Heart left ventricle (tissue), 16 donors: ENCODE measurements around the gene SAPCD1. TPM values are rescaled to one million over a fixed set of nuclear protein-coding genes. Genes with fewer than 3 reads are reported as not detected.
A peak's percentile ranks its signal among the peaks of the same experiment; 100 is the strongest.

Experiments
- ATAC-seq, 4 donors: fragments of 200-7000 bp; cut with Tn5 transposase; one replicate each; pipeline ENCODE4 v1.9.1; 2020 to 2022; ENCODE audit warnings: moderate library complexity in 4 of 4, mild to moderate bottlenecking in 3 of 4, moderate number of reproducible peaks in 1 of 4
- DNase-seq, 5 donors: peaks; one replicate each; pipeline ENCODE4 v3.0.0-alpha.2; 2020
- H3K27ac ChIP-seq, 12 donors: fragments of 200-600 bp; sonication (generic) in 4 of 12; one replicate each; pipeline versions ENCODE4 v1.5.0 to v1.8.0; 2016 to 2022; ENCODE audit warnings: mild to moderate bottlenecking in 2 of 12
- H3K27me3 ChIP-seq, 9 donors: fragments of 200-600 bp; sonication (generic) in 2 of 9; one replicate each; pipeline versions ENCODE4 v1.5.1 to v1.8.0; 2016 to 2022; ENCODE audit warnings: mild to moderate bottlenecking in 3 of 9
- H3K36me3 ChIP-seq, 9 donors: fragments of 200-600 bp; sonication (generic) in 2 of 9; one replicate each; pipeline versions ENCODE4 v1.5.0 to v1.8.0; 2018 to 2022; ENCODE audit warnings: mild to moderate bottlenecking in 2 of 9
- H3K4me1 ChIP-seq, 12 donors: fragments of 200-600 bp; sonication (generic) in 4 of 12; one replicate each; pipeline versions ENCODE4 v1.5.0 to v1.8.0; 2016 to 2022; ENCODE audit warnings: mild to moderate bottlenecking in 3 of 12
- H3K4me3 ChIP-seq, 12 donors: fragments of 200-600 bp; sonication (generic) in 4 of 12; one replicate each; pipeline versions ENCODE4 v1.5.0 to v1.8.0; 2017 to 2022; ENCODE audit warnings: mild to moderate bottlenecking in 9 of 12, moderate library complexity in 4 of 12
- H3K9me3 ChIP-seq, 12 donors: fragments of 200-600 bp; sonication (generic) in 4 of 12; one replicate each; pipeline versions ENCODE4 v1.5.0 to v1.8.0; 2016 to 2022; ENCODE audit warnings: mild to moderate bottlenecking in 1 of 12
- POLR2A ChIP-seq, 2 donors: fragments of 450-650 bp; IDR thresholded peaks; one replicate each; pipeline ENCODE4 v1.6.1; 2017; ENCODE audit warnings: antibody characterized with exemption in 2 of 2, mild to moderate bottlenecking in 2 of 2, moderate library complexity in 2 of 2
- WGBS, 4 donors: extraction: QIAGEN DNeasy Blood & Tissue Kit in 2 of 4; methylation state at CpG; one replicate each; pipeline versions ENCODE4 v1.1.5 to v1.1.7; 2013 to 2018; 5-methylcytosine and 5-hydroxymethylcytosine counted together
- intact Hi-C, 10 donors: fragments of 100-400 bp; cut with DNase I; formaldehyde crosslinking; loops; one replicate each; pipeline versions ENCODE4 v1.11.1 to v1.14.2; 2022
- polyA plus RNA-seq, 2 donors: library from polyadenylated mRNA; stranded (reverse); fragments of 200-250 nt; gene quantifications; one replicate each; pipeline ENCODE4 v1.2.3, GENCODE V29; 2013
- total RNA-seq, 9 donors: library from RNA; depleted of rRNA in 2 of 9; stranded (reverse); fragments of >200 nt in 2 of 9; fragmentation: NEBNext Ultra II Directional in 3 of 9; extraction: Animal tissue kit (Norgen Biotek cat#: 25700) in 3 of 9; gene quantifications; one replicate each; pipeline versions ENCODE4 v1.1.0 to v1.2.4, GENCODE V29; 2016 to 2023
- TF ChIP-seq, protein P1 (sequence below), 12 donors: fragments of 200-600 bp; sonication (generic) in 4 of 12; IDR thresholded peaks; one replicate each; pipeline versions ENCODE4 v1.5.0 to v1.8.0; 2018 to 2022; ENCODE audit warnings: antibody characterized with exemption in 12 of 12, mild to moderate bottlenecking in 5 of 12
- donor health status: ischemic (EF 13 %, LVEDD 7.1; RV severe dilation, severe dysfunction).
- donor health status: healthy with polysubstance abuse.
- donor health status: DM: no; HTN: yes; CAD: no.
- donor health status: DM: no; HTN: no; CAD: no.
- donor health status: ischemic (EF 25% LVEDD 6.9; RV normal size, moderate dysfunction).
- donor health status: ischemic (EF 25% LVEDD 5.7; RV mildly dilated, moderate dysfunction).
- donor health status: healthy.
- donor health status: DM: yes; HTN: yes; CAD: no.
- donor health status: ischemic (EF 35%, LVEDD 5.7; RV mildly dilated, moderate dysfunction).
- donor health status: nonischemic (EF 11% LVEDD 7.7; RV severe dilation, severe dysfunction).
- donor health status: DM: yes; HTN: yes; CAD: no.
- donor health status: PGD.
- donor health status: ischemic (EF 29% LVEDD 5.4; RV normal size, mild dysfunction).
- donor health status: nonischemic (EF 23%, LVEDD 6.1; RV moderate dilation, normal function).

Gene SAPCD1
- total and polyA plus RNA-seq, 11 donors, result 0.35 to 1.5 (median 0.73) TPM; not detected in 6

GRCh38 chr6:31729515-31729978 is 32.9 kb upstream of the SAPCD1 start:
- H3K4me3 ChIP-seq, result peak overlapping the region; percentile 52 to 95 (median 76)
- intact Hi-C loops, result loop anchor here in 7 of 10 donors (2.0 to 5.0 kb wide), 5 partner anchors 27 to 103 kb away; partner anchors contain the start of genes LY6G5C (in 3 of the 7), ABHD16A (in 2 of the 7) and SAPCD1 (in 1 of the 7)
- DNase-seq (peak; percentile 93 to 95 (median 93)), ATAC-seq (peak; percentile 89 to 91 (median 89))
- TF ChIP-seq, protein P1, sequence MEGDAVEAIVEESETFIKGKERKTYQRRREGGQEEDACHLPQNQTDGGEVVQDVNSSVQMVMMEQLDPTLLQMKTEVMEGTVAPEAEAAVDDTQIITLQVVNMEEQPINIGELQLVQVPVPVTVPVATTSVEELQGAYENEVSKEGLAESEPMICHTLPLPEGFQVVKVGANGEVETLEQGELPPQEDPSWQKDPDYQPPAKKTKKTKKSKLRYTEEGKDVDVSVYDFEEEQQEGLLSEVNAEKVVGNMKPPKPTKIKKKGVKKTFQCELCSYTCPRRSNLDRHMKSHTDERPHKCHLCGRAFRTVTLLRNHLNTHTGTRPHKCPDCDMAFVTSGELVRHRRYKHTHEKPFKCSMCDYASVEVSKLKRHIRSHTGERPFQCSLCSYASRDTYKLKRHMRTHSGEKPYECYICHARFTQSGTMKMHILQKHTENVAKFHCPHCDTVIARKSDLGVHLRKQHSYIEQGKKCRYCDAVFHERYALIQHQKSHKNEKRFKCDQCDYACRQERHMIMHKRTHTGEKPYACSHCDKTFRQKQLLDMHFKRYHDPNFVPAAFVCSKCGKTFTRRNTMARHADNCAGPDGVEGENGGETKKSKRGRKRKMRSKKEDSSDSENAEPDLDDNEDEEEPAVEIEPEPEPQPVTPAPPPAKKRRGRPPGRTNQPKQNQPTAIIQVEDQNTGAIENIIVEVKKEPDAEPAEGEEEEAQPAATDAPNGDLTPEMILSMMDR (IDR thresholded peaks at IDR 0.05), result peak in 7 of 12 donors; percentile 36 to 76 (median 54)
- peak in 1 of 2 donors; percentile 57 for TF ChIP-seq POLR2A (IDR thresholded peaks at IDR 0.05)
- no peaks in the 10 kb centered on the region for H3K9me3 ChIP-seq
- WGBS, 4 donors, result 0 to 1% (median 1%) methylated on average over 28 to 29 of the region's 29 CpGs
- no peaks in the 10 kb centered on the region for H3K27me3 ChIP-seq
- peaks cover 3 to 76% (median 61%) of the 10 kb centered on the region in 9 donors for H3K36me3 ChIP-seq
- peaks cover 4 to 85% (median 33%) of the 10 kb centered on the region in 12 donors for H3K4me1 ChIP-seq
- H3K27ac ChIP-seq, result peak overlapping the region; percentile 70 to 99 (median 97)

DNA sequence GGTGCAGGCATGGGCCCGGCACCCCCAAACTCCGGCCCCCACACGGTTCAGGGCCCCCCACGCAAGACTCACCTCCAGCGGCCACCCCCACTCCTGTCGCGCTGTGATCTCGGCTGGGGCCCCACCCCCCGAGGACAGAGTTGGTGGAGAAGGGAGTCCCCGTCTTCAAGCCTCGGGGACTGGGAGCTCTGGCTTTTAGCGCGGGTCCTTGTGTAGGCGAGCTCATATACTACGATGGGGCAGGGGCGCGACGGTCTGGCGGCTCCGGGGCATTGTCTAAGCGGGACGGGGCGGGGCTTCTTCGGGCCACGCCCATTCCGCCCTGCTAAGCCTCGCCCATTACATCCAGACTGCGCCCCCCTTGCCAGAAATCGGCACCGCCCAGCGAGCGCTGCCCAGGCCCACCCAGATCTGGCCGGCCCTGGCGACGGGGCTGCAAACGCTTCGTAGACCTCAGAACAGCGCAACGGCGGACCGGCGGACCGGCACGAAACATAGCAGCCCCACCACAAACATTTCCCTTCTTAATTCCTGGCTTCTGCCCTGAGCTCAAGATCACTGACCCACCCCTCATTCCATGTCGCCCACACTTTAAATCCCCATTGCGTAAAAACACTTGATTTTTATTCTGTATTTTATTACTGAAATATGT is 32.4 kb upstream of the SAPCD1 start:
- Histone ChIP-seq H3K27ac (peak overlapping the region; percentile 70 to 99 (median 97)), H3K9me3 (no peaks in the 10 kb centered on the region), H3K27me3 (no peaks in the 10 kb centered on the region), H3K4me3 (peak overlapping the region; percentile 52 to 95 (median 76)), H3K4me1 (peaks cover 5 to 87% (median 36%) of the 10 kb centered on the region in 12 donors), H3K36me3 (peaks cover 3 to 77% (median 61%) of the 10 kb centered on the region in 9 donors)
- peak; percentile 90 to 95 (median 94) for DNase-seq
- WGBS, 4 donors, result 2 to 4% (median 2%) methylated on average over 39 to 46 of the region's 46 CpGs
- intact Hi-C loops, result loop anchor here in 8 of 10 donors (2.0 to 10.0 kb wide), 10 partner anchors 27 to 105 kb away; partner anchors contain the start of genes LY6G5C (in 3 of the 8), ABHD16A (in 2 of the 8), HSPA1B (in 1 of the 8) and SAPCD1 (in 1 of the 8)
- peak; percentile 12 to 75 for TF ChIP-seq POLR2A (IDR thresholded peaks at IDR 0.05)
- TF ChIP-seq, protein P1 (IDR thresholded peaks at IDR 0.05), result peak in 1 of 12 donors; percentile 6
- ATAC-seq, result peak; percentile 82 to 87 (median 84)

DNA sequence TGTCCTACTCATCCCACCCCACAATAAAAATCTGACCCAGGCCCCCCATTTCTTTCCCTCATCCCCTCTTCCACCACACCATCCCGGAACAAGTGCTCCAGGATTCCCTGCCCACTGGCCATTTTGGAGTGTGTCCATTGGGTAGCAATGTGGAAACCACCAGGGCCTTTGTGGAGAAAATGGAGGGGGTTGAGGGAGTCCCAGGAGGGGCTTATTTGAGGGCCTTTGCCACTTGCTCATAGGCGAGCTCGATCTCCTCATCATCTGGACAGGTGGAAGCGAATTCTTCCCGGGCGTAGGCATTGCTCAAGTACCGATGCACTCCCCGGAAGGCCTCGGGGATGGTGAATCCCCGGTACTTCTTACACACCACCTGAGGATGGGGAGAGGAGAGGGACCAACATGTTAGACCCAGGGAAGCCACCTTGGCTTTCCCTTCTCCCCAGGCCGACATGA is 31.8 kb upstream of the SAPCD1 start:
- no peak for ATAC-seq
- H3K9me3 ChIP-seq, result no peaks in the 10 kb centered on the region

More for the DNA sequence above, 31.8 kb upstream of the SAPCD1 start:
- Histone ChIP-seq H3K36me3 (peaks cover 3 to 74% (median 61%) of the 10 kb centered on the region in 9 donors), H3K27ac (peak overlapping the region in 11 of 12 donors; percentile 90 to 99 (median 97)), H3K4me3 (peak overlapping the region in 10 of 12 donors; percentile 66 to 95 (median 78)), H3K27me3 (no peaks in the 10 kb centered on the region), H3K4me1 (peaks cover 5 to 85% (median 36%) of the 10 kb centered on the region in 12 donors)
- 89 to 96% (median 92%) methylated on average over 11 of the region's 11 CpGs for WGBS, 4 donors
- no peak for DNase-seq
- TF ChIP-seq, protein P1 (IDR thresholded peaks at IDR 0.05), result no peak
- no peak for TF ChIP-seq POLR2A (IDR thresholded peaks at IDR 0.05)
- intact Hi-C loops, result loop anchor here in 6 of 10 donors (2.0 to 10.0 kb wide), 7 partner anchors 37 to 104 kb away; partner anchors contain the start of genes HSPA1B (in 1 of the 6) and VARS1 (in 1 of the 6)
